Skin epidermis (tissue), 12 donors: Measurements from ENCODE around the gene C7orf57.
"Not testable (repeated sequence)": the region's sequence is repeated elsewhere in the genome, so short reads cannot be mapped to it uniquely, and the experiment has no call there.

Experiments
- H3K27ac ChIP-seq, 21 experiments: fragments of 200-600 bp; sonication (generic) in 11 of 21; one replicate each; pipeline ENCODE4 v1.5.0; 2020; ENCODE audit warnings: mild to moderate bottlenecking in 3 of 21, inconsistent platforms in 2 of 21, moderate library complexity in 2 of 21
- H3K4me3 ChIP-seq, 7 experiments: fragments of 200-600 bp; sonication (generic) in 2 of 7; one replicate each; pipeline ENCODE4 v1.5.0; 2020; ENCODE audit warnings: inconsistent platforms in 2 of 7, mild to moderate bottlenecking in 2 of 7, moderate library complexity in 1 of 7

Gene C7orf57

DNA sequence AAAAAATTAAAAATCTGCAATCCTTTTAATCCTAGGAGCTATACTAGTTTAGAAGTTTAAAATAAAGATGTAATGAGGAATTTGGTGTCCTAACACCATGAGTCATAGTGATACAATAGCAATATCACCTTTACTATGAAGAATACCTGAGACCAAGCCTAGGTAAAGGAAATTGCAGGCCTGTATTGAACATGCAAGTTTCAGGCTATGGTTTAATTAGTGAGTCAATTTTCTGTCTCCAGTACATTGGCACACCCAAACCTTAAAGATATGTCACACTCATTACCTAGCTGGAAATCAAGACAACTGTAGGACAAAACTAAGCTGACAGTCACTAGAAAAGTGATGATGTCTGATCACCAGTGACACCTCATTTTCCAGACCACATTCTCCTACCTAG lies 47.0 kb downstream of the C7orf57 start:
- not testable (repeated sequence) for H3K27ac ChIP-seq, H3K4me3 ChIP-seq

DNA sequence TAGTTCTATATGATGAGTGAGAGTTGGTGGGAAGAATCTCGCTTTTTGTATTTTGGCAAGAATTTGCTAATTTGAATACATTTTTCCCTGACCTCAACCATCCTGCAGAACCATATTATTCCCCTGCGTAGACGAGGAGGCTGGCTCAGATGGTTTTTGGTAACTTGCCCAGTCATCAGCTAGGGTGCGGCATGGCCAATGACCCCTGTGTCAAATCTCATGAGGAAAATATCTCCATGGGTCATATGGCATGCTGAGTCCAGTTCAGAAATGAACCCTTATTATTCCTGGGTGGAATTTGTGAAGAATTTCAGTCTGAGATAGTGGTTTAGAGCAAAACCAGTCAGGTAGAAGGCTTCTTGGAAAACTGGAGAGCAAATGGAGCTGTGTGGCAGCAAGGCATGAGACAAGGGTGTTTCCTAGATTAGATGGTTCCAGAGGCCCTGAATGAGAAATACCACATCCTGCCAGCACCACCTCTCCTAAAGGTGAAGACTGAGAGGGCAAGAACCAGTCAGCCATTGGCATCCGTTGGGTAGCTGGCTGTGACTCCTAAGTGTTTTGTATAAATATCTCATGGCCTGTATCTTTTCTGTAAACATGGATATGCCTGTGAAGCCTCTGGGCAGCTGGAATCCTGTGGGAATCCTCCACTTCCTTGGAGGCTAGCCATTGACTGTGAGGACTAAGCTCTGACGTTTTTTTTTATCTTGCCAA lies 47.9 kb downstream of the C7orf57 start:
- H3K27ac ChIP-seq = no peak overlapping the region
- H3K4me3 ChIP-seq = no peak overlapping the region

DNA sequence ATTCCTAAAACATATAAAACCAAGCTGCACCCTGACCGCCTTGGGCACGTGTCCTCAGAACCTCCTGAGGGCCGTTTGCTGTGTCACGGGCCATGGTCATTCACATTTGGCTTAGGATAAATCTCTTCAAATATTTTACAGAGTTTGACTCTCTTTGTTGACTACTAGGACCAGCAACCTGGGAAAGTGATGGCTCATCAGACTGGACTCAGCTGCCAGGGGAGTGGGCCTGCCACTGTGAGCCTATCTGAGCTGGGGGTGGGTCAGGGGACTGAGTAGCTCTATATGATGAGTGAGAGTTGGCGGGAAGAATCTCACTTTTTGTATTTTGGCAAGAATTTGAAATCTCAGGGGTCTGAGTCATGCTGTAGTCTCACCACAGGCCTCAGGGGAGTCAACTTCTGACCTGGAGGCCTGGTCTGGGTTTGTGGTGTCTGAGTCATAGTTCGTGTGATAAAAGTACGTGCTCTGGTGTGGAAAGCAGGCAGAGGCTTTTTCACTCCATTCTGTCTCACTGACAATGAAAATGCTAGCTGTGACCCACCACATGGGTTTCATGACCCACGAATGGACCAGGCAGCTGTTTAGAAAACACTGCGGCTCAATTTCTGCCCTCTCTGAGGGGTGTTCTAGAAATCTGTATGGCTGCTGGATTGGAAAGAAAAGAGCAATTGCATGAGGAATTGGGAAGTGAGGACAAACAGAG lies 49.5 kb downstream of the C7orf57 start:
- Histone ChIP-seq H3K27ac (peak overlapping the region in 13 of 21 experiments; percentile 1 to 93 (median 57)), H3K4me3 (no peak overlapping the region)

DNA sequence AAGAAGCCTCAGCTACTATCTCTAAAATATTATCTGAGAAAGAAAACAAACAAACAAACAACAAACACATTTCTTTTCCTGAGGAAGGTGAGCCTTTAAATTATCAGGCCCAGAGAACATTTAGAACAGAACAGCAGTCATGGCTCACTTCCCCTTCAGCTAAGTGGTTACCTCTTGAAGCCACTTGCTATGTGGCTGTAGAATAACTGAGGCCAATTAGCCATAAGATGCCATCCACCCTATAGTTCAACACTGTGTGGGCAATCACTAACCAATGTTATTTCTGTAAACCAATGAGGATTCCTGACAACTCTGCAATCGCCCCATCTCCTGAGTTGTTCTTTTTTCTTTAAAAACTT lies 50.1 kb downstream of the C7orf57 start:
- no peak overlapping the region for H3K4me3 ChIP-seq
- peak overlapping the region in 13 of 21 experiments; percentile 1 to 93 (median 55) for H3K27ac ChIP-seq

DNA sequence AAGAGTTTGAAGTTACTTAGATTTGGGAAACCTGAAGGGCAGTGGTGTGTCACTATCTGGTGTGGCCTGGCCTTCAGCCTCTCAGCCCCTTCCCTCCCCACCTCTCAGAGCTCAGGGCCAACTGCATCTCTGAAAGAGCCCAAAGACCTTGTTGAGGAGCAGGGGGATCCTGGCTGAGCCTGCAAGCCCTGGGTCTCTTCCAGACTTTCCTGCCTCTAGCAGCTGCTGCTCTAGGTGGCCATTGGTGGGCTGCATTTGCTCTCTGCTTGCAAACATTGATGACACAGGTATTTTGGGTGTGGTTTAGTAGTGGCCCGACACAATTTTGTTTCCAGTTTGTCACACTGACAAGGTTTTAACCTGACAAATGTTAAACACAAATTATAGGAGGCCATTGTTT lies 50.6 kb downstream of the C7orf57 start:
- Histone ChIP-seq H3K27ac (peak overlapping the region in 12 of 21 experiments; percentile 1 to 93 (median 54)), H3K4me3 (no peak overlapping the region)

DNA sequence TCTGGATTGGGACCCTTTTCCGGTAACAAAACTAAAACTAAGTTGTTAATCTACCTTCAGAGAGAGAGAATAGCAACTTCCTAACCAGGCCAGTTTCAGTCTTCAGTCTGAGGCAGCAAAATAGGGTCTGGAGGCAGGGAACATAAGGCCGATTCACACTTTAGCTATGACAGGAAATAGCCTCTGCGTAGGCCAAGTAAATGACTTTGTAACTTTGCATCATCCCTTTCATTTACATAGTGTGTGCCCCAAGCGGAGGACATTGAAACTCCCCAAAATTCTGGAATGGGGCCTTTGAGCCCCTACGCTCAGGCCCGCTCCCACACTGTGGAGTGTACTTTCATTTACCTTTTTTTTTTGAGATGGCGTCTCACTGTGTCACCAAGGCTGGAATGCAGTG lies 52.0 kb downstream of the C7orf57 start:
- H3K4me3 ChIP-seq = no peak overlapping the region
- H3K27ac ChIP-seq = peak overlapping the region in 17 of 21 experiments; percentile 1 to 93 (median 72)

DNA sequence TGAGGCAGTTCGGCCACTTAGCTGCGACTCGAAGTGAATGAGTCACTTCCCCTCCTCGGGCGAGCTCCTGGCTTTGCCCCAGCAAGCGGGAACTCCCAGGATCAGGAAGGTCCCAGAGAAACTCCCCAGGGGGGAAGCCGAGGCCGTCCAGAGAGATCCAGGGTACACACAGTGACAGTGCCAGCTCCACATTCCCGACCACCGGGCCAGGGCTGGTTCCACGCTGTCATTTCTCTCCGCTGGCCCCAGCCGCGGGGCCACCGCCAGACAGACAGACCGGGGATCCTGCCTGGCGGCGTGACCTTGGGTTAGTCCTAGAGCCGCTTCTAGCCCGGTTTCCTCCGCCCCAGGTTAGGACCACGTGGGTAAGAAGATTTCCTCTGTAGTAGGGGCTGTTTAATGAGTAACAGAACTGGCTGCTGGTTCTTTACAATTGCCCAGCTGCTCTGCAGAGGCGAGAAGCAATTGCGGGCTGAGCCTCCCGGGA lies 53.3 kb downstream of the C7orf57 start:
- Histone ChIP-seq H3K4me3 (peak overlapping the region; percentile 52 to 83 (median 65)), H3K27ac (peak overlapping the region; percentile 42 to 97 (median 87))

DNA sequence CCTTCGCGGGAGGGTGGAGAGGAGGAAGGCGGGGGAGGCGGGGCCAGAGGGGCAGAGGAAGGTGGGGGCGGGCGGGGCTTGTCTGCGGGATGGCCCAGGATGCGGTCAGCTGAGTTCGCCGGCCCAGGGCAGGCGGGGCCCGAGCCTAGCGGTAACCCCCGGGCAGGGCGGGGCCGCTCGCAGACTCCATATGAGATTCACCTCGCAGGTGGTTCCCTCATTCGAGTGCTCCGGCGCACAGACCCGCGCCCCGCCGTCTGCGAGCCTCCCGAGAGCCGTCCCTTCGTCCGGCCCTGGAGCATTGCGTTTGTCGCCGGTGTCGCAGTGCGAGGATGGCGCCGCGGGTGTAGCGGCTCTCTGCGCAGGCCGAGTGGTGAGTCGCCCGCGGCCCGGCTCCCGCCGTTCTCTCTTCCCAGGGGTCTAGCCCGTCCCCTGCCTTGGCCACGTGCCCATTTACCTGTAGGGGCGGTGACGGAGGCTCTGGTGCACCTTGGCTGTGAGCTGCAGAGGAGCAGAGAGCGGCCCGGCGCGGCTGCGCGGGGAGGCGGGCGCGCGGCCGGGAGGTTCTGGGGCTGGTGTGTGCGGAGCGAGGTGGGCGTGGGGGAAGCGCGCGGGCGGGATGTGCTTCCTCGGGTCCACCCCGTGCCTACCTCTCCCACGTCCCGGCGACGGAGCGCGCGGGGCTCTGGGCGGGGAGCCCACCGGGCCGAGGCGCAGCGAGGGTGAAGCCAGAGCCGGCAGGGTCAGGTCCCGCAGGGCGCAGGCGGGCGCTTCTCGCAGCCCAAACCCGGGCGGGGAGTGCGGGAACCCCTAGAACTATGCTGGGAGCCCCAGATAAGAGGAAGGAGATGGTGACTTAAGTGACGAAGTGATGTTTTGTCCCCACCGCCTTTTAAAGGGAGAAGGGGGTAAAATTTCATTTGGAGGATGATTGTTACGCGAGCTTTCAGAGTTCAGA lies 54.0 kb downstream of the C7orf57 start, which contains the start of gene UPP1:
Gene UPP1, plus strand, starts transcription at position 220 of the 958 bp plus-strand sequence. CDS start 5,519 bp downstream, outside the sequence.
- Histone ChIP-seq H3K27ac (peak within 1 kb of the TSS; percentile 65 to 97 (median 87)), H3K4me3 (peak within 1 kb of the TSS; percentile 52 to 83 (median 65))

DNA sequence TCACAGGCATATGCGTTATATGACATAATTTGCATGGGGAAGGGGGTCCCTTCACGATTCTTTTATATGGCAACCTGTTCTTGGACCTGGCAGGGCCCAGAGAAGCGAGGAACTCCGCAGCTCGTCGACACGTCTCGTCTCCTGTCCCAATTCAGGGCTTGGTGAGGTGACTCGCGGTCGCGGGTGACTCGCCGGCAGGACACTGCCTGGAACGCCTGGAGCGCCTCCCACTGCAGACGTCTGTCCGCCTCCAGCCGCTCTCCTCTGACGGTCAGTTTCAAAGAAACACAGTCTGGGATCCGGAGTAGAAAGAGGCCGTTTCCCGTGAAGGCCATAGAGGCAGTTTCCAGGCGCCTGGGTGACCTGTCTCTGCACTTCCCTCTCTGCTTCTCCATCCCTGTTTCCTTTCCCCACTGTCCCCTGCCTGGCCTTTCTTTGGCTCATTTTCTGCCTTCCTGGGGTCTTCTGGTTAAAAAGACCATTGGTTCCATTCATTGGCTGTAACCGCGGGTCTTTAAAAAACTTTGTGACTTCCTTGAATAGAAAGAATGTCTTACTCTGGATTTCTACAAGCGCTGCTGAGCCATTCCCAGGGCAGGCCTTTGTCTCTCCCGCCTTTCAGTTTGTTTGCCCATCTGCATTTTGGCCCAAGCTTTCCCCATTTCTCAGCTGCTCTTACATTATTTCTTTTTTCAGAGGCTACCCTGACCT lies 54.9 kb downstream of the C7orf57 start:
- peak overlapping the region in 16 of 21 experiments; percentile 67 to 97 (median 88) for H3K27ac ChIP-seq

DNA sequence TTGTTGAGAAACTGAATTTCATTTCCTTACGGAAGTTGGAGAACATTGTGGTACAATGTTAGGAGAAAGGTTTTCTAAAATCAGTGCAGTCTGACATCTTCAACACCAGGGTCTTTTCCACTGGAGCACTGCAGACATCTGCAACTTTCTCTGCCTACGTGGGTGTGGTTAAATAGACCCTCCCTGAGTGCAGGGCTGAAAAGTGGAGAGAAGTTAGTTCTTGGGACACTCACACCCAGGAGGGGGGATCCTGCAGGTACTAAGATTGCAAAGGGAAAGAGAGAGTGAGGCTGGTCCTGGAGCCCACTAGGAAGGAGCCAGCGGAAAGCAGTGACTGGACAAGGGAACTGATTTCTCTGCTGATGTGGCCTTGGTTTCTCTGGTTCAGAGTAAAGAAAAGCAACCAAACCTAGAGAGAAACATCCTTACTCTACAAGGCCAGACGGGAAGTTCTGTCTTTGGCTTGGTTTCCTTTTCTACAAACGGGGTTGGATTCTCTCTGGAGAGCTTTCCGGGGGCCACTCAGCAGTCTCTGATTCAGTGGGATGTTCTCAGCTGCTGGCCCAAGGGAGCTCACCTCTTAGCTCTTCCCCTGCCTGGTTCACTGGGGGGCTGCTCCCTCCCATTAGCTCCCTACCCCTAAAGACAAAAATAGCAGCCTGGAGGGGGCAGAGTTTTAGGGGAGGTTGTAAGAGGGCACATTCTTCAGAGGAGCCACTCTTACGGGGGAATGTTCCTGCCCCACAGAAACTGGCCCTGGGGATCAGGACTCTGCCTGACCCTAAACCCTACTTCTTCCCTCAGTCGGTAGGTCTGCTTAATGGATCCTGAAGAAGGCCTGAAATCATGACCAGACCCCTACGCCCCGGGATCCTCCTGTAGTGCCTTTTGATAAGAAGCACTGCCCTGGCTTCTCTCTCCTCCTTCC lies 56.4 kb downstream of the C7orf57 start:
- Histone ChIP-seq H3K27ac (peak overlapping the region in 1 of 21 experiments; percentile 7), H3K4me3 (no peak overlapping the region)

More for the DNA sequence above, 54.9 kb downstream of the C7orf57 start:
- peak overlapping the region; percentile 52 to 83 (median 65) for H3K4me3 ChIP-seq

DNA sequence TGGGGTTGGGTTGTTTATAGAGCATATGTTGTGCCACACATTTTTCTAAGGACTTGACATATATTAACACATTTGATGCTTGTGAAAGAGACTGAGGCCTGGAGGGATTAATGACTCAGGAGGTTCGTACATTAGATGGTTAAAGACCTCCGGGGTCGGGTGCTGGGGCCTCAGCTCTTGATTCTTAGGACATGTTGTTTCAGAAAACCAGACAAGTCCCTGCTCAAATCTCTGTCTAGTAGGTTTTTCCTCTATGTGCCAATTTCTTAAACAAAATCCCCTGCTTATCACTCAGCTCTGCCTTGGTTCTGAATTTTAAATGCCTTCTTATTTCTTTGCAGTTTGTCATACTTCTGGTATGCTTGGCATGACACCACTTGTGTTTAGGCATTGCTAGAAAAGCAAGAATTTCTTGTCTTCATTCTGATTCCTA lies 59.5 kb downstream of the C7orf57 start:
- H3K27ac ChIP-seq = peak overlapping the region in 9 of 21 experiments; percentile 2 to 86 (median 42)
- H3K4me3 ChIP-seq = no peak overlapping the region

DNA sequence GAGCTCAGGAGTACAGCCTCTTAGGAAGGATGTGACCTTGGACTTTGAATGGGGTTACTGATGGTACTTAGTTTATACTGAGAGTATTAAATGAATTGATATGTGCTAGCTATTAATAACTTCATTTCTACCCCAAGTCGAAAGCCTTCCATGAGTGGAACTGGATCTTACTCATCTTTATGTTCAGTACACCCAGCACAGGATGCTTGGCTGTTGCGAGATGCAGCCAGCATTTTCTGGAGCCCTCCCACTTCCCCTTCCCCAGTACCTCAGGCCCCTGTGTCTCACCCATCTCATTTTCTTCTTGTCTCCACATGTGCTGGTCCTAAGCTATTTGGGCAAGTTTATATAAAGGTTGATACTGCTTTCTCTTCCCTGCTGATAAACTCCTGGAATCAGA lies 60.9 kb downstream of the C7orf57 start:
- H3K4me3 ChIP-seq = no peak overlapping the region

DNA sequence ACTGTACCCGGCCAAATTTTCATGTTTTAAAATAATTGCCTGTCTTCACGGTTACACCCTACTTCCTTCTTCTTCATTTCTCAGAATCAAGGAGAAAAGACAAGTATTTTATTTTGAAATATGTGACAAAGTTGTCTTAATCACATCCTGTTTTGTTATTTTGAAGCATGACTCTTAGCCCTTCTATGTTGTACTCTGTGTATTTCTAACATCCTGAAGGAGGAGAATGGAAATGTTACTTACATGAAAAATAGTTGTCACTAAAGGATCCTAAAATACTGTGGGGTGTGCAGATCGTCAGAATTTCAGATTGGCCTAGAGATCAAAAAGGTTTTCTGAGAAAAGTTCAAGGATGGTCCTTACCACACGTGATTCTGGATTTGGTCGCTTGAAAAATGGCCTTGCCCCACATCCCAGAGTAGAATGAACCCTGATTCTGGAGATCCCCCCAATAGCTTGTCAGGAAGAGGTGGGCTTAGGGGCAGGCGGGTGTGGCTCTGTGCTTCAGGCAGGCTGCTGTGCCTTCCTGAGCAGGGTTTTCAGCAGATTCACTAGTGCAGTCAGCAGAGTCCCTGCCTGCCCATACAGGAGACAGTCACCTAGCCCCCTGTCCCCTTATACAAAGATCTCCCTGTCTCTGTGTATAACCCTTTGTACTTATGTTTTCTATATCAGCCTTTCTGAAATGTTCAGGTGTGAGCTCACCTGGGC lies 62.3 kb downstream of the C7orf57 start:
- no peak overlapping the region for H3K4me3 ChIP-seq
- peak overlapping the region in 17 of 21 experiments; percentile 4 to 86 (median 59) for H3K27ac ChIP-seq

More for the DNA sequence above, 60.9 kb downstream of the C7orf57 start:
- peak overlapping the region in 12 of 21 experiments; percentile 15 to 86 (median 60) for H3K27ac ChIP-seq

DNA sequence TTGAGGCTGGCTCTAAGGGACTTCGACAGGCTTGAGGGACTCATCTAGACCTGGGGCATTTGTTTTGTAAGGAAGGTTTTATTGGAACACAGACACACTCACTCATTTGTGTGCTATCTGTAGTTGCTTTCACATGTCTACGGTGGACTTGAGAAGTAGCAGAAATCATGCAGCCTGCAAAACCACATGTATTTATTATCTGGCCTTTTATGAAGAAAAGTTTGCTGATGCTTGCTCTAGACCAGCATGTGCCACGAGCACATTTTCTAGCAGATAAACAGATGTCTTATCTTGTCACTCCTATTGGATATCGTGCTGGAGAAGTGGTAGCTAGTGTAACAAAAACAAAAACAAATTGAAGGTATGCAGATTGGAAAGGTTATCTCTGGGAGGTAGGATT lies 63.5 kb downstream of the C7orf57 start:
- peak overlapping the region in 3 of 21 experiments; percentile 81 to 86 (median 81) for H3K27ac ChIP-seq
- H3K4me3 ChIP-seq = no peak overlapping the region

DNA sequence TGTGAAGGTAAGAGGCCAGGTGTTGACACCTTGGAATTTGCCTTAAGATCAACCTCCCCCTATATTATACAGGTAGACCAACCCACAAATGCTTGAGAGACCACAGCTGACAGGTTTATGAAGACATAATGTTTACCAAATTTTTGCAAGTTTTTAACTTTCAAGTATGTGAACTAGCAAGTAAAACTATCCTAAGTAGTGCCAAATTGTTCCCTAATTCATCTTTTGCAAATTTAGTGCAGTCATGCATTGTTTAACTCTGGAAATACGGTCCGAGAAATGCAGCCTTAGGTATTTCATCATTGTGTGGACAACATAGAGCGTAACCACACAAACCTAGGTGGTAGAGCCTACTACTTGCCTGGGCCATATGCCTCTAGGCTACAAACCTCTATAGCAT lies 64.4 kb downstream of the C7orf57 start:
- Histone ChIP-seq H3K4me3 (no peak overlapping the region), H3K27ac (no peak overlapping the region)

DNA sequence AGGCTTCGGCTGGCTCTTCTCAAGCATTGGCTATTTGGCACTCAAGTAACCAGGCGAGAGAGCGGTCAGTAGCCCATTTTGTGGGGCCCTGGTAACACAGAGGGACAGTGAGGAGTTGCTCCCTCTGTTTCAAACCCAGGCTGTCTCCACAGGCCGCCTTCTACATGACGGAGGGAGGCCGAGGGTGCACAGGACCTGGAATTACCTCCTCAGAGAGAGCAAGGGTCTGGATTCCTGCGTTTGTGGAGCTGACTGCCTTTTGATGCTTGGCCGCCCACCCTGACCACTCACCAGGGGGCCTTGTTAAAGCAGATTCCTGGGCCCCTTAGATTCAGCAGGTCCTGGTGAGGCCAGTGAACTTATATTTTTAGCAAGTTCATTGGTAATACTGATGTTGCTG lies 66.0 kb downstream of the C7orf57 start:
- H3K4me3 ChIP-seq = no peak overlapping the region
- H3K27ac ChIP-seq = no peak overlapping the region

DNA sequence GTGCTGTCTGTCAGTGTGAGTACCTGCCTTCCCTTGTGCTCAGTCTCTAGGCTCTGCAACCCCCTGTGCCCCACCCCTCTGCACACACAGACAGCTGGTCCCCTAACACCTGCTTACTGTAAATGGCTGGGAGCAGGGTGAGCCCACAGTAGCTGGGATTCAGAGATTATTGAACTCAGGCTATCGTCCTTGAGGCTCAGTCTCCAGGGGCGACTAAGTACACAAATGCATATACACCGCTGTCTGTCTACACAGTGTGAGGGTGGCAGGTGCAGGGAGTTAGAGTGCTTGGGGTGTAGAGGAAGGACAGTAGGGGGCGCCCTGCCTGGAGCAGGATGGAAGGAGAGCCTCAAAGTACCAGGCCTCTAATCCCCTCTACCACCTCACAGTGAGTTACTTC lies 66.6 kb downstream of the C7orf57 start:
- Histone ChIP-seq H3K27ac (no peak overlapping the region), H3K4me3 (no peak overlapping the region)
